Loucy (cell line): ENCODE measurements around the gene ANO6.

Source experiments
- CTCF ChIP-seq: fragments of 200-600 bp; sonication (generic); conservative IDR thresholded peaks from 2 replicates; pipeline ENCODE4 v1.5.1; 2014; ENCODE audit warnings: mild to moderate bottlenecking, antibody characterized with exemption, low read length
- EZH2phosphoT487 ChIP-seq: fragments of 200-600 bp; IDR thresholded peaks from 2 replicates; pipeline ENCODE4 v1.6.1; 2018; ENCODE audit warnings: antibody characterized with exemption, mild to moderate bottlenecking, moderate library complexity, borderline replicate concordance

DNA sequence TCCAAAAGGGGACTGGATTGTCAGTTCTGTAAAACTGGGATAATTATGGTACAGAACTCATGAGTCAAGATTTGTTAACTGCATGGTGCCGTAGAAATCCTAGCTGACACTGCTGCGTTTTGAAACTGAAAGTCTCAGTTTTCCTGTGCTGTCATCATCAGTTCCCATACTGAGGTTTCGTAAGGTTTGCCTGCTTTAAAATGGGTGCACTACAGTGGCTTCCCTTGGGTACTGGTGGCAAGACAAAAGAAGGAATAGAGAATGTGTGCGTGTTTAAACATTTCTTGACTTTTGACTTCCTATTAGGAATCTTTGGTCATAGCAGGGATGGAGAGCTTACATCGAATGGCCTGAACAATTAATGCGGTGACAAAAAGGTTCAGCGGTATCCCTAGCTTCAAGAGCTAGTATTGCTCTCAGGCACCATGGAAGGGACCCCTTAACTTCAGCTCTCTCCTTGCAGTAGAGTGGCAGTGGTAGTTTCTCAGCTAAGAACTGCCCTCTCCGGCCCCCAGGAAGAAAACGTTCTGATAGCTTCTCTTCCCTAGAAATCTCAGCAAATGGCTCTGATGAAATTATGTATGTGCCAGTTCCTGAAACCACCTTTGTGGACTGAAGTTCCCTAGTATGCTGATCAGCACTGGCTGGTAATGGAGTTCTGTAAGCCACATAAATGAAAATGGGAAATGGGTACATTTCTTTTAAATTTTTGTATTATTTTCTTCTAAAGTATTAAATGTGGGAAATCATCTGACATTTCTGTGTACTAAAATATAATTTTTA lies 28.9 kb downstream of the ANO6 start:
- TF ChIP-seq CTCF: no peak
- TF ChIP-seq EZH2phosphoT487: no peak
